HG03520 (cell line): Measurements from ENCODE around the gene ARMH4.

ENCODE experiments used
- ATAC-seq: cut with Tn5 transposase; IDR thresholded peaks from one replicate; pipeline ENCODE4 v1.9.1; 2021; ENCODE audit warnings: mild to moderate bottlenecking, moderate library complexity; ENCODE audit not compliant: unreplicated experiment

Gene ARMH4

DNA sequence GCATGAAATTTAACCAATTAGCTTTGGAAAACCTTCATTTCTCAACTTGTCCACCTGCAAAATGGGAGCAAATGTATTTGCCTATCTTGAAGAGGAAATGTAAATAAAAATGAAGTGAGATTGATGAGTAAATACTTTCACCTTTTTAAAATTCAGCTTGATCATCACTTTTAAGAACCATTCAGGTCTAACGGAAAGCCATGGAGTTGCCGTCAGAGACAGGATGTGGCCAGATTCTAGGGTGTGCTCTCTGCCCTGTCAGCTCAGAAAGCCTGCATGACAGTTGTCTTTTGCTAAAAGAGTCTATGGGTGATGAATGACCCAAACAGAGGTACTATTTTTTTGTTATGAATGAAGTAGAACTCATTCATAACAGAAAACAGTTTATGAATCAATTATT lies 181.8 kb downstream of the ARMH4 start:
- ATAC-seq = no peak

DNA sequence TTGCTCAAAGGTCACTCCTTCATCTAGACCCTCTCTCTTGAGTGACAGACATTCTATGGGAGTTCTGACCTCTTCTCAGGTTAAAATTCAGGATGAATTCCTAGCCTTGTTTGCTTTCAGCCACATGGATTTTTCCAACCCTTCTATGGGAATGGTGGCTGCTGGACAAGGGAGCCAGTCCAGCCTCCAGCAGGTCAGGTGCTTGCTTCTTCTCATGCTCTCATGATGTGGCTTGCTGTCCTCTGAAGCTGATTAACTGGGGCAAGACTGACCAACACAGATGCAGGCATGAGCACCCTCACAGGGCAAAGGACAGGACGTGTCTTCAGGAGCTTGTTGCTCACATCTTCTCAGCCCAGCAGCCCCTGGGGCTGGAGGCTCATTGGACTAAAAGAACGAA lies 188.9 kb downstream of the ARMH4 start:
- no peak for ATAC-seq

DNA sequence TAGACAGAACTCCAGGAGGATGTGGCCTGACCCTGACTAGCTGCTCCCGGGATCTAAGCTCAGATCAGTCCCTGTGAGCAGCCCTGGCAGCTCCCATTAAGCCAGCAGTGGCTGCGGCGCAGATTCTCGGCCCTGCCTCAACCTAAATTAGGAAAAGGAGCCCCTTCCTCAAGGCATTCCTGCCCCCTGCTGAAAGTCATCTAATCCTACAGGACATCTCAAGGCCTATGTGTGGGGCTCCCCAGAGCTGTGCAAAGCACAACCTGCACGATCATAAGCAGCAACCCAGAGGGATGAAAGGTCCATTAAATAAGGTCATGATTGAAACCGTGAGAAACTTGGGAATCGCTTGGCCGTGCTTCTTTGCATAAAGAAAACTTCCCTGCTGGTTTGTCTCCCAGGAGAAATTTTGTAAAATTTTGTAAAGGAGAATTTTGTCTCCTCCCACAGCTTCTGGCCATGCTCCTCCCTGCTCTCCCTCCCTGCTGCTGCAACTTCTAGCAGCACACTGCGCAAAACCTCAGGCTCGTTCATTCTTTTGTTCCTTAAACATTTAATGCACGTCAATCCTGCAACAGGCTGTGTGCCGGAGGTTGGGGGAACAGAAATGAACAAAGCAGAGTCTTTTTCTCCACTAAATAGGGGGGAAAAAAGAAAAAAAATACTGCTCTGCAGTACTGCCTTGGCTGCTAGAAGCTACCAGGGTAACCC lies 189.5 kb downstream of the ARMH4 start:
- ATAC-seq = no peak

DNA sequence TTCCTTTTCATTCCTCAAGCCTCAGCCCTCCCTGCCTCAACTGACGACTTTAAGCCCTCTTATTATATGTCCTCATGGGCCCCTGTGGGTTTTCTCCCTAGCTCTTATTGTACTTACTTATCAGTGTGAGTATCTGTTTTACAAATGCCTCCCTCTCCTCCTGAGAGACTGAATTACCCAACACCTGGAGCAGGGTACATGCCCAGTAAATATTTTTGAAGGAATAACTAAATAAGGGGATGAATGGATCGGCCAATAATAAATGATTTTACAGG lies 190.3 kb downstream of the ARMH4 start:
- ATAC-seq = no peak

DNA sequence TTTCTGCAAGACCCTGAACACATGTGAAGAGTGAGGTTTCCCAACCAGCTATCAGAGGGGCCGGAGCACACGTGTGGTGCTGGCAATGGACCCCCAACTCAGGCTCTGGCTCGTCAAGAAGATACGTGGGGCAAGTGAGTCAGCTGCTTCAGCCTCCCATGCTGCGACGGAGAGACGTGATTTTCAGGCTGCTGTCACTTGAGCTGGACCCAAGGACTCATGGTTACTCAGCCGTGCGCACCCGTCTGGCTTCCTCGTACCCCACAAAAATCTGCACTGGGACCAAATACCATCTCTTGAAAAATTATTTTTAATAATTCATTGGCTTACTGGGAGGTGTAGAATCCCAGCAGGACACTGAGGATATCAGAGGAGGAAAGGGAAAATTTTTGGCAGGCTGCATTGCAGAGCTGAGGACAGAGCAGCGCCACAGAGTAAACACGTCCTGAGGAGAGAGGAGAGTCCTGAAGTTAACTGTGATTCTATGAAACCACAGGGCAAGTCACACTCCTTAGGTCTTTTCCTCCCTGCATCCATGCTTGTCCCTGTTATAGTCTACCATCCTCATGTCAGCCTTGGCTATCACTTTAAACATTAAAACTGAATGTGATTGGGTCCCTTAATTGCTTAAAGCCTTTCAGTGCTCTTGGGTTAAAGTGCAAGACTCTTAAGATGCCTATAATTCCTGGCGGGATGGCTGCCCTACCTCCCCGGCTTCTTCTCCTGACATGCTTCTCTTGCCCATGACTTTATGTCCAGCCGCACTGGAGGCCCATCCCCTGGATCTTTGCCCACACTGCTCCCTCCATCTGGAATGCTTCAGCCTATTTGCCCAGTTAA lies 190.8 kb downstream of the ARMH4 start:
- ATAC-seq = no peak

DNA sequence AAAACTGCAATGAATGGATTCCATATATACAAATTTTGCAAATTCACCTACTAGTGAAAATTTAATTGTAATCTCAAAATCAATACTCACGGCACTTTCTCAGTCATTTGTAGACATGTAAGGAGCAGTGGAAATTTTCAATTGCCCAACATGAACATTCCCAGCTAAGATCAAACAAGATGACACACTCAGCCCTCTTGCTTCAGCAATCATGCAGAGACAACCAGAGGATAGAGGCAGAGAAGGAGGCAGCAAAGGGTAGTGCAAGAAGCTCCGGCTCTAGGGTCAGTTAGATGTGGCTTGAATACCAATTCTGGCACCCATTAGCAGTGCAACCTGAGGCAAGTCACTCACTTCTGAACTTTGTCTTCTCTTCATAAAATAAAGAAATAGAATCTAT lies 194.6 kb downstream of the ARMH4 start:
- ATAC-seq = no peak
